Jurkat, Clone E6-1 (cell line): ENCODE results near the gene IST1. TPM values are rescaled to one million over a fixed set of nuclear protein-coding genes. Genes with fewer than 3 reads are reported as not detected.
"Not testable (repeated sequence)": the region's sequence is repeated elsewhere in the genome, so short reads cannot be mapped to it uniquely, and the experiment has no call there.

Experiments
- DNase-seq: peaks from one replicate; pipeline ENCODE4 v3.0.0-alpha.2; 2011; ENCODE audit warnings: low read depth, low spot score
- H3K4me3 ChIP-seq: 2 replicates; pipeline ENCODE4 v1.5.1; 2011; ENCODE audit warnings: mild to moderate bottlenecking, low read length, control low read depth, moderate library complexity
- polyA plus RNA-seq: library from polyadenylated mRNA; unstranded; fragments of >200 nt; gene quantifications from one replicate; pipeline ENCODE4 v1.2.1, GENCODE V29; 2012; ENCODE audit warnings: missing spikeins; ENCODE audit not compliant: insufficient read length, insufficient read depth

Gene IST1
- polyA plus RNA-seq, result 146 TPM

DNA sequence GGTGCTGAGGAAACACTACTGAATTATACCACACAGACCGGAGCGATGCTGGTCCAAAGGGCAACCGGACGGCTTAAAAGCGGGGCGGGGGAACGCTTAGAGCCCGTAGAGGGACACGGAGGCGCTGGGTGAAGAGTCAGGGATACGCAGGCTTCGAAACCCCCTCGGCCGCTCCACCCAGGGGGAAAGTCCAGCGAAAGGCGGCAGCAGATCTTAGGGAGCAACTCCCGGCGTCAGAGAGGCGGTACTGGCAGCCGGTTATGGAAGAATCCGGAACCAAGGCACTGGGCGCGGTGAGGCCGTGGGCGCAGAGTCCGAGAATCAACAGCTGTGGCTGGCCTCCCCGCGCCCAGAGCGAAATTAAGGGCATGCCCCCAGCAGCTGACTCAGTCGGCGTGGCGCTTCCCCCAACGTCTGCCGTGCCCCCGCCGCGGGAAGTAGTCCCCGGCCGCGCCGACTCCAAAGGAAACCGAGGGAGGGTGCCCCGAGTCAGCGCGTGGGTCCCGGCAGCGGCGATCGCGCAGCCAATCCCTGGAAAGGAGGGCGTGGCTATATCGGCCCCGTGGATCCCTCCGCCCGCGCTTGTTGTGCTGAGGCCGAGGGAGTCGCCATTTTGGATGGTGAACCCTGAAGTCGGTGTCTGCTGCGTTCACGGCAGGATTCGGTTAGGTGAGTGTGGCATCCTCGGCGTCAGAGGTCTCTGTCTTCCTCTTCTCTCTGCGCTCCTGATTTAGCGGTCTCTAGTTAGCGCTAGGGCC, at the start of gene IST1:
IST1 (plus strand) TSS at position 611 of the 758 bp plus-strand sequence. CDS start 20,110 bp downstream, outside the sequence.
- DNase-seq, result peak; percentile 98
- H3K4me3 ChIP-seq, result peak within 1 kb of the TSS; percentile 92

DNA sequence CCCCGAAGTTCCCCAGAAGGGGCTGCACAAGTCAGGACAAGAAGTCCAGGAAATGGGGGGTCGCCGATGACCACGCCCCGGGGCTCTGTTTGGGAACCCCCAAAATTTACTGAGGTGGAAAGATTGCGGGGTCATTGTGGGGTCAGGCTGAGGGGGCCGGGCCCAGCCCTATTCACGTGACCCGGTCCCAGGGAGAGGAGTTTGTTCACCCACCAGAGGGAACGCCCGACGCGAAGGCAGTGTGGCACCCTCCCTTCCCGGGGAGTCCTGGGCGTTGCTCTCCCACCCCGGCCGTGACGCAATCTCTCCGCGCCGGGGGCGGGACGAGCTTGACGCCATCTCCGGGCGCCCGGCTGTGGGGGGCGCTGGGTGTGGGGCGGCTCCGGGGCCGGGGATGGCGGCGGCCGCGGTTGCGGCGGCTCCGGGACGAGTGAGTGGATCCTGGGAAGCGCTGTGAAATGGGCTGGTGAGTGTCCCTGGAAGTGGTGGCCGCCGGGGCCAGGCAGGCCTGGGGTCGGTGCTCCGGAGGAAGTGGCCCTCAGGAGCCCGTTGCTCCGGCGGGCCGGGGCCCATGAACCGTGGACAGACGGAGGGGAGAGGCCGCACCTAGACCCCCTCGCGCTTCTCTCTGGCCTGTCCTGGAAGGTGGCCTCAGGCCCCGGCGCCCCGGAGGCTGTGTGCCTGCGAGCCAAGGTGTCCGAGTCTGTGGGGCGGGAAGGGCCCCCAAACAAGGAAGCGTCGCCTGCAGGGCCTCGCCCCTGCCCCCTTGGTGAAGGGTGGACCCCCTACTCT, 49.5 kb upstream of the IST1 start, which contains the start of gene ATXN1L:
ATXN1L (plus strand) TSS at position 338 of the 792 bp plus-strand sequence. CDS start 3,765 bp downstream, outside the sequence.
- peak within 1 kb of the TSS; percentile 95 for H3K4me3 ChIP-seq
- DNase-seq, result peak; percentile 89

DNA sequence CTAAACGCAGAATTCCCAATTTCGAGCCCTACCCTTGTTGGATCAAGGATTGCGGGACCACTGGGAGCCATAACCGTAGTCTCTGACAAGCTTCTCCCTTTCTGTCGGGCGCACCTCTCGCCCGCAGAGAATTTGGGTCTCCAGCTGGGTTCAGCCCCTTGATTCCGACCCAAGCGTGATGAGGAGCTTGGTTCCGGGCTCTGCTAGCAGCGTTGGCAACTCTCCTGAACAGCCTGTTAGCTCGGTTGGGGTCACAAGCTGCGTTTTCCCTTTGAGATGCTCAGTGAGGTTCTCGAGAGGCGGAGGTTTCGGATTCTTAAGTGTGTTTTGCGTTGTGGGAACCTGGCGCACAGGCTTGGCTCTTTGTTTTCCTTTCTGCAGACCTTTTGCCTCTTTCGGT, 48.9 kb upstream of the IST1 start:
- peak overlapping the region; percentile 95 for H3K4me3 ChIP-seq
- DNase-seq, result no peak

GRCh38 chr16:71847096-71847495, 48.2 kb upstream of the IST1 start:
- no peak for DNase-seq
- H3K4me3 ChIP-seq, result peak overlapping the region; percentile 95

DNA sequence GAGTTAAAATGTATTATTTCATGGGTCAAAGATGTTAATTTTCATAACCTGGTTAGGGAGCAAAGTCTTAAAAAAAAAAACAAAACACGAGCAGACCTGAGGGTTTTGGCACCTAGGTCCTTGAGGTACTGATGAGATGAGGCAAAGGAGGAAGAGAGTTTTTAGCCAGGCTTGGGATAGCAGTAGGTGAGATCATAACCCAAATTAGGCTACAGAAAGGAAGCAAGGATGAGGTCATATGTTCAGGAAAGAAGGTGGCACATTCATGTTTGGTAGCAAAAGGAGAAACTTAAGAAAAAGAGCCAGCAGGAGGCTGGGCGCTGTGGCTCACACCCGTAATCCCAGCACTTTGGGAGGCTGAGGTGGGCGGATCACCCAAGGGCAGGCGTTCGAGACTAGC, 46.7 kb upstream of the IST1 start:
- H3K4me3 ChIP-seq, result no peak overlapping the region
- no peak for DNase-seq

GRCh38 chr16:71851746-71852145, 43.6 kb upstream of the IST1 start:
- DNase-seq, result no peak
- H3K4me3 ChIP-seq, result peak overlapping the region; percentile 5

DNA sequence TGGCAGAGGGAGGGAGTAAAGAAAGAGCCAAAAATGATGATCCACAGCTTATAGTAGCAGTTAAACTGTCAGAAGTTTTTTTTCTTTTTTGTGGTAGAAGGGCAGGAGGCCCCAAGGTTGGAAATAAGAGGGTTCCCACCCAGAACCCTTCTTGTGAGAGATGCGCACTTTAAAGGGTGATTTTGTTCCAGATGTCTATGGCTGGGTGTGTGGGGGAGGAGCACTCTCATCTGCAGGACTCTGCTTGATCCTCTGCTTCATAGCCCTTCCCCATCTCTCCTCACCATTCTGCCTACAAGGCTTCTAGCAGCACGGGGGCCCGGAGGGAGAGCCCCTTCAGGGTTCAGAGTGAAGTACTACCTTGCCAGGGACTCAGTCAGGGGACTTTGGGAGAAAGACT, 43.2 kb upstream of the IST1 start:
- peak overlapping the region; percentile 5 for H3K4me3 ChIP-seq
- peak; percentile 56 for DNase-seq

GRCh38 chr16:71852561-71852960, 42.8 kb upstream of the IST1 start:
- DNase-seq, result no peak
- no peak overlapping the region for H3K4me3 ChIP-seq

GRCh38 chr16:71853413-71853812, 41.9 kb upstream of the IST1 start:
- H3K4me3 ChIP-seq, result no peak overlapping the region
- no peak for DNase-seq

DNA sequence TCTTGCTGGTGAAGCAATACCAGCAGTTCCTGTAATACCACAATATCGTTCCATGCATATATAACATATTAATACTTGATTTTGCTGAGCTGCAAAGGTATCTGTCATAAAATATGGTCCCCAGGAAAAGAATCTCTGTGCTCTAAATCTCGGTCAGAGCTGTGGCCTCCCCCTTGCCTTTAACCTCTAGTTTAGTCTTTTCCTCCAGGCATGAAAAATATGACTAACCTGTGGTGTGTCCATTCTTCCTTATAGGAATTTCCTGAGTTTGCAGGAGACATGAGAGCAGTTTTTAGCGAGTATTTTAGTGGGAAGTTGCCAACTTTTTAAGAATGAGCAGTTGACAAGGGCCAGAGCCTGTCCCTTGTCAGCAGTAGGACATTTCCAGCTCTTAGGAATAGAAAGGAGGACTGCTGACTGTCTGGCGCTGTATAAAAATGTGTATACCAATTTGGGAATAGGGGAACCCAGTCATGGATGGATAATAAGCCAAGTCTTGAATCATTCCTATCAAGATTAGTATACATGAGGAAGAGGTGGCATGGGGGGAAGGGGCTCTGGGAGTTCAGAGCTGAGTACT, 40.9 kb upstream of the IST1 start:
- DNase-seq, result no peak
- no peak overlapping the region for H3K4me3 ChIP-seq

- no peak for DNase-seq
- no peak overlapping the region for H3K4me3 ChIP-seq
Observed at GRCh38 chr16:71855937-71856662, 39.2 kb upstream of the IST1 start.

DNA sequence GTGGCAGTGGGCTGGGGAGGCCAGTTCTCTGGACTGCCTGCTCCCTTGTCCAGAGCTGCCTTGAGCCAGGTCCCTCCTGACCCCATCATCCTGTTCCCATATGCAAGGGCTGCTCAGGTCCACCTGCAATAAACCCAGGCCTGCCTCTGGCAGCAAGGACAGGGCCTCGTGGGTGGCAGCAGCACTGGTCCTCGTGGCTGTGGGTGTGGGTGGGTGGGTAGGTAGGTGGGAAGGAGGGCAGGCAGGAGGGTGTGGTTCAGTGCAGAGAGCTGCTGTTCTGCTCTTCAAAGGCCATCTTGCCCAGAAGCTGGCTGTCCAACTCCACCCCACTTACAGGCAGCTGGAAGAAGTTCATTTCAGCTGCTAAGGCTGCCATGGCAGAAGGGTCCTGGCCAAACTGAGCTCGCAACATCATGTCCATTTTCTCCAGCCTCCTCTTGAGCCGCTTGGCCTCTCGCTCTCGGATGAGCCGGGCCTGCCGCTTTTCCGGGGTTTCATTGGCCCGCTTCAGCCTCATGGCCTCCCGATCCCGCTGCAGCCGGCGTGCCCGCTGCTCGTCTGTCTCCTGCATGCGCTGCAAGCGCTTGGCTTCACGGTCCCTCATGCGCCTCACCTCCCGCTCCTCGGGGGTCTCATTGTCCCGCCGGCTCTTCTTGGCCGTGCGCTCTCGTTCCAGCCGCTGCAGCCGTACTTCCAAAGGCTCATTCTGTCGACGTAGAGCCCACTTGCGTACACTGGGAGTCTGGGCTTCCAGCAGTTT, 35.4 kb upstream of the IST1 start:
- no peak for DNase-seq
- H3K4me3 ChIP-seq, result no peak overlapping the region

- no peak for DNase-seq
- no peak overlapping the region for H3K4me3 ChIP-seq
Observed at GRCh38 chr16:71863995-71864394, 31.3 kb upstream of the IST1 start.

DNA sequence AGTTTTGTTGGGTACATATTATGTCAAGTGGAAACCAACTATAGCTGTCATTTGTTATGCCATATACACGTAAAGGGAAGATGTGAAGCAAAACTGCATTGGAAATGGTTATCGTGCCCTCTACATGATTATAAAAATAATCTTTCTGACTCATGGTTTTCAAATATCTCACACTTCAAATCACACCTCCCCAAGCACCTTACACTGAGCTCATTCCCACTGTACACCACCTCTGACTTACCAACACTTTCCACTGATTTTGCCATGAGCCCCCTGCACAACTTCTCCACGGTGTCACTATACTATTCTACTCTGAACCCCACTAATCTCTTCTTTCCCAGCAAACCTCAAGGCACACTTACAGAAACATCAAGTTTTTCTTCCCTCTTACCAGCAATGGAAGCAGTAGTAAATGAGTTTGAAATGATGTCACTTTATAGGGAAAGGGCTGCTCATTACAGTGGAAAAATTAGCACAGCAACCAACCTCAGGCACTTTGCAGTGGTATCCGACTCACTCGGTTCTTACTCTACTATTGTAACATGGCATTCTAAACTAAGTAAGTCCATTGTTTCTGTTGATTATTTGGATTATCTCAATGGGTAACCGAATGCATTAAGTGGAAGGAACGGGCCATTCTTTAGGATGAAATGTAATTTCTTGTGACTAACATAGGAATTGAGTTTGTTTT, 30.0 kb upstream of the IST1 start:
- DNase-seq, result no peak
- H3K4me3 ChIP-seq, result no peak overlapping the region

DNA sequence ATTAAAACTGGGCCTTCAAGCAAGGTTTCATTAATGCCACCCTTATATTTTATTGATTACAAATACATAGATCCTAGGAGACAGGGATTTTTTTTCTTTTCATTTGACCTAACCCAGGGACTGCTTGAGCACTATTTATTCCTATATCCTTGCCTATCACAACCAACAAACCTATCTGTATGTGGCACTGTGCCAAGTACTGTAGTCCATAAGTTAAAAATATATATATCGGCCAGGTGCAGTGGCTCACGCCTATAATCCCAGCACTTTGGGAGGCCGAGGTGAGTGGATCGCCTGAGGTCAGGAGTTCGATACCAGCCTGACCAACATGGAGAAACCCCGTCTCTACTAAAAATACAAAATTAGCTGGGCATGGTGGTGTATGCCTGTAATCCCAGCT, 28.2 kb upstream of the IST1 start:
- DNase-seq, H3K4me3 ChIP-seq: not testable (repeated sequence)

- H3K4me3 ChIP-seq, result no peak overlapping the region
- no peak for DNase-seq
Observed at GRCh38 chr16:71867939-71868338, 27.4 kb upstream of the IST1 start.

DNA sequence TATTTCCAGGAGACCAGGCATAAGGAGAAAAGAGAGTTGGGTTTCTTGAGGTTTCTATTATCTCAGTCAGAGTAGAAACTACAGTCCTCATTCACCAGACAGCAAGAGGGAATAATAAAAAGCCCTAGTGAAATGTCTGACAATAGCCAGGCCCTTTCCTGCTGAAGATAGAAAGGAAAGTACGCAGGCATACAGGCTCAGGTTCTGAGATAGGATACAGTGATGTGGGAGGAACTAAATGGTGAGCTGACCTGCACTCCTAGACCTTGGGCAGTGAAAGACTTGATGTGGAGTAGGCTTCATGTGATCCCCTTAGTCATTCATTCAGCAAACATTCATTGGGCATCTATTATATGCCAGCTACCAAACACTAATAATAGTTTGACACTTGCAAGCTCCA, 26.2 kb upstream of the IST1 start:
- H3K4me3 ChIP-seq, result no peak overlapping the region
- no peak for DNase-seq

DNA sequence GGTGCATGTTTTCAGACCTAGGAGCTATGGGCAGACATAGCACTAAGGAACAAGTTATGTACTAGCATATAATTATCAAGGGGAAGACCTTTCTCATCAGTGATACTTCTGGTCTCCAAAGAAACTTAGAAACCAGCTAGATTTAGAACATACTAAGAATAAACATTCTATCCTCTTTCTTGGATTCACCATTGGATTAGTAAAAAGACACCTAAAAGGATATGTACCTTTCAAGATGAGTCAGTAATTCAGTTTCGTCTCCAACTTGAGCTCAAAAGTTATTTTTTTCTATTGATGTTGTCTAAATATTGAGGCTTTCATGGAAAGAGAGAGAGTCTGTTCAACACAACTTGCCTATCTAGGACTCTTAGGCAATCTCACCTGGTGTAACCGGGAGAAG, 24.5 kb upstream of the IST1 start:
- DNase-seq, result no peak
- no peak overlapping the region for H3K4me3 ChIP-seq
